Adrenal gland (tissue), 5 donors: ENCODE data around the gene GHR.

Experiments
- CTCF ChIP-seq, 6 experiments: fragments of 450-650 bp in 4 of 6; fragments of 200-600 bp in 2 of 6; sonication (generic) in 1 of 6; IDR thresholded peaks; 1 replicate in 5 of 6; 2 replicates in 1 of 6; pipeline versions ENCODE4 v1.5.1 to v1.8.0; 2016 to 2021; ENCODE audit warnings: antibody characterized with exemption in 6 of 6, mild to moderate bottlenecking in 2 of 6, moderate library complexity in 1 of 6
- POLR2A ChIP-seq, 2 donors: fragments of 450-650 bp; IDR thresholded peaks; one replicate each; pipeline ENCODE4 v1.6.1; 2017; ENCODE audit warnings: antibody characterized with exemption in 2 of 2, mild to moderate bottlenecking in 2 of 2, moderate library complexity in 1 of 2
- donor health status: DM: no; HTN: no; CAD: no.

GRCh38 chr5:42513246-42513645 lies 90.0 kb downstream of the GHR start:
- no peak for TF ChIP-seq CTCF (IDR thresholded peaks at IDR 0.05)
- no peak for TF ChIP-seq POLR2A (IDR thresholded peaks at IDR 0.05)
